HG02759 (cell line): ENCODE results near the gene MRPS18A.
"Not testable (repeated sequence)": the region's sequence is repeated elsewhere in the genome, so short reads cannot be mapped to it uniquely, and the experiment has no call there.

Experiments used
- ATAC-seq: cut with Tn5 transposase; IDR thresholded peaks from one replicate; pipeline ENCODE4 v1.9.1; 2021; ENCODE audit warnings: mild to moderate bottlenecking, moderate library complexity; ENCODE audit not compliant: unreplicated experiment

Gene MRPS18A

DNA sequence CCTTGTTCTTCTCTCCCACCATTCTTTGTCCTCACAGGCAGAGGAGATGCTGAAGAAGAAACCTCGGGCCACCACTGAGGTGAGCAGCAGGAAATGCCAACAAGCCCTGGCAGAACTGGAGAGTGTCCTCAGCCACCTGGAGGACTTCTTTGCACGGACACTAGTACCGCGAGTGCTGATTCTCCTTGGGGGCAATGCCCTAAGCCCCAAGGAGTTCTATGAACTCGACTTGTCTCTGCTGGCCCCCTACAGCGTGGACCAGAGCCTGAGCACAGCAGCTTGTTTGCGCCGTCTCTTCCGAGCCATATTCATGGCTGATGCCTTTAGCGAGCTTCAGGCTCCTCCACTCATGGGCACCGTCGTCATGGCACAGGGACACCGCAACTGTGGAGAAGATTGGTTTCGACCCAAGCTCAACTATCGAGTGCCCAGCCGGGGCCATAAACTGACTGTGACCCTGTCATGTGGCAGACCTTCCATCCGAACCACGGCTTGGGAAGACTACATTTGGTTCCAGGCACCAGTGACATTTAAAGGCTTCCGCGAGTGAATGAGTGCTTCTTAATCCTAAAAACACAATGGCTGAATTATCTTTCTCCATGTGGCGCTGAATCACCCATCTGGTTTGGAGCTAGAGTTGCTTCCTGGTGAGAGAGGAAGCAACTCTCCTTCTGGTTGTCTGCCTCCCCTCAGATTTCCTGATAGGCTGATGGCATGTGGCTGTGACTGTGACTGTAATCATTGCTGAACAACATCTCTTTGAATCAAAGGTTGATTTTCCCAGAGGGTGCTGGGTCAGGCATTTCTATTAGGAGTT is 47.4 kb downstream of the MRPS18A start:
- ATAC-seq: no peak

GRCh38 chr6:43636308-43636659 is 51.3 kb downstream of the MRPS18A start:
- ATAC-seq: no peak

GRCh38 chr6:43635387-43636307 is 51.9 kb downstream of the MRPS18A start, which contains the start of gene MAD2L1BP:
TSS of gene MAD2L1BP (plus strand) at chr6:43635840. CDS start at chr6:43635876, 36 bp downstream.
- ATAC-seq: peak; percentile 87

DNA sequence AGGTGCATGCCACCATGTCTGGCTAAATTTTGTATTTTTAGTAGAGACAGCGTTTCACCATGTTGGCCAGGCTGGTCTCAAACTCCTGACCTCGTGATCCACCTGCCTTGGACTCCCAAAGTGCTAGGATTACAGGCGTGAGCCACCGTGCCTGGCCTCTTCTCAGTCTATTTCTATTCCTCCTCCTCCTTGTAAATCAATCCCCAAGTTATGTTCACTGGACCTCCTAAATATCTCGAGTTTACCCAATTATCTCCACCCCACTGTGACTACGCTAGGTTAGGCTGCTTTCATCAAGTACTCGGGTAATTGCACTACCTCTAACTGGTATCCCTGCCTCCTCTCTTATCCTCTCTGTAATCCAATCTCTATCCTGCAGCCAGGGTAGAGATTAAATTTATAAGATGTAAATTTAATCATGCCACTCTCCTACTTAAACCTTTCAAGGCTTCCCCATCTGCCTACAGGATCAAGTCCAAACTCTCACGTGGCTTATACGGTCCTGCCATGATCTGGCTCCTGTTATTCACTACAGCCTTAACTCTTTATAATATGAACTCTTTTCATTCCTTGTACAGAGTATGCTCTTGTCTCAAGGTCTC is 52.8 kb downstream of the MRPS18A start:
- no peak for ATAC-seq

DNA sequence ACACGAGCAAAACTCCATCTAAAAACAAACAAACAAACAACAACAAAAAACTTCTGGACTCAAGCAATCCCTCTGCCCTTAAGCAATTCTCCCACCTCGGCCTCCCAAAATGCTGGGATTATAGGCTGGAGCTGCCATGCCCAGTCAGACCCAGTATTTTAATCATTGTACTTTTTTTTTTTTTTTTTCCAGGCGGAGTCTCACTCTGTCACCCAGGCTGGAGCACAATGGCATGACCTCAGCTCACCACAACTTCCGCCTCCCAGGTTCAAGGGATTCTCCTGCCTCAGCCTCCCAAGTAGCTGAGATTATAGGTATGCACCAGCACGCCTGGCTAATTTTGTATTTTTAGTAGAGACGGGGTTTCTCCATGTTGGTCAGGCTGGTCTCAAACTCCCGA is 54.6 kb downstream of the MRPS18A start:
- ATAC-seq: not testable (repeated sequence)

DNA sequence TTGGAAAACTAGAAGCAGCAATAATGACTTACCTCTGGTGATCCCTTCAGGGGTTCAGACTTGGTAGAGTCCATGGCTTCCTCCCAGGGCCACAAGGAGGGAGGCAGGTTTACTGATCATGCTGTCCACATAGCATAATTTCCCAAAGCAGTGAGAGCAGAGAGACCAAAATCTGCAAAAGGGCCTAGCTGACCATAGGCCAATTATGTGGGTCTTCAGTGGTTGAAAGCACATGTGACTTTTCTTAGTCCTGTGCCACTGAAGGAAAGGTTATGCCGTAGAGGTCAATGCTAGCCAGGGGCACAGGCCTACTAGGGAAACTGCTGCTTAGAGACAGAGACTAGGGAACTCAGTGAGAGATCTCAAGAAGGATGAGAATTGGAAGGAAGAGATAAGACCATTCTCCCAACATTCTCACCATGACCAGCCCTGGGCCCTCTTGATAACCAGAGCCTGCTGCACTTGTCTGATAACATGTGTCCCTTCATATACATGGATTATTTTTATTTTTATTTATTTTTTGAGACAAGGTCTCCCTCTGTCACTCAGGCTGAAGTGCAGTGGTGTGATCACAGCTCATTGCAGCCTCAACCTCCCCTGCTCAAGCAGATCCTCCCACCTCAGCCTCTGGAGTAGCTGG is 56.5 kb downstream of the MRPS18A start:
- ATAC-seq: no peak

GRCh38 chr6:43629505-43630300 is 57.9 kb downstream of the MRPS18A start:
- ATAC-seq: peak; percentile 68

DNA sequence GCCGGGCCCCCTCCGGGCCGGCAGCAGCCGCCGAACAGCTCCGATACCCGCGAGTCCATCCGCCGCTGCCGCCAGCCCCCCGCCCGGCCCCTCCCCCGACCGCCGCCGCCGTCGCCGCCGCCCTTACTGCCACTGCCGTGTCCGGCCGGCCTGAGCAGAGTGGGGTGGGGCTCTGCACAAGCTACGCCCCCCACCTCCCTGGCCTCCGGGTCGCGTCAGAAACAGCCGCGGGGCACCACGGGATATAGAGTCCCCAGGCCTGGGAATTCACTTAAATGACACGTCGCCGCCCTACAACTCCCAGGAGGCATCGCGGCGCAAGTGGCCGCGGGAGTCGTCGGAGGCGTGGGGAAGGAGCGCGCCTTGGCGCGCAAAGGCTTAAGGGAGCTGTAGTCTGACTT is 58.5 kb downstream of the MRPS18A start, which contains the start of gene GTPBP2:
TSS of gene GTPBP2 (minus strand) at position 161 of the 401 bp plus-strand sequence. CDS start at position 59, 102 bp downstream.
- ATAC-seq: peak; percentile 83

DNA sequence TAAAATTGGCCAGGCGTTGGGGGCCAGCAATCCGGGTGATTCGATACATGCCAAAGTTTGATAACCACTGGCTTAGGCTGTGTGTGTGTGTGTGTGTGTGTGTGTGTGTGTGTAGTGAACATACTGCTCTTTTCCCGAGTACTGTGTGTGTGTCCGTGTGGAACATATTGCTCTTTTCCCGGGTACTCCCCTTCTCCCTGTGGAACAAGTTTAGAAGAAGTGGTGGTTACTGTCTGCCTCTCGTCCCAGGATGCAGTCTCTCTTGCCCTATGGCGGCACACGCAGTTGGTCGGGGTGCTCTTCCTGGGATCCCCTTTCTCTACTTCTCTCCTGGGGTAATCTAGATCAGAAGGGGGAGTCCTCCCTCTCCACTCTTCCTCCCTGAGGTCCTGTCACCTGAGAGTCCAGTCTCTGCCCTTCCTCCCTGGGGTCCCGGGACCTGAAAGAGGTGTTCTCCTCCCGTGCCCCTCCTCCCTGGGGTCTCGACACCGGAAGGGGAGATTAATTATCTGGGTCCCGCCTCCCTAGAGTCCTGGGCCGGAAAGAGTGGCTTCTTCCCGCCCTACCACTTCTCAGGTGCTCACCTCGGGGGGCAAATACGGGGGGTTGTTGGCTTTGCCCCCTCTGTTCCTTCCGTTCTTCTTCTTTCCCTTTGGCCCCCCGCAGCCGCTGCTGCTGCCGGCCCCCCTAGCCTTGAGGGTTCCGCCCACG is 59.0 kb downstream of the MRPS18A start:
- peak; percentile 32 for ATAC-seq

- no peak for ATAC-seq
These were observed 60.4 kb downstream of the MRPS18A start for GRCh38 chr6:43627008-43627825.

DNA sequence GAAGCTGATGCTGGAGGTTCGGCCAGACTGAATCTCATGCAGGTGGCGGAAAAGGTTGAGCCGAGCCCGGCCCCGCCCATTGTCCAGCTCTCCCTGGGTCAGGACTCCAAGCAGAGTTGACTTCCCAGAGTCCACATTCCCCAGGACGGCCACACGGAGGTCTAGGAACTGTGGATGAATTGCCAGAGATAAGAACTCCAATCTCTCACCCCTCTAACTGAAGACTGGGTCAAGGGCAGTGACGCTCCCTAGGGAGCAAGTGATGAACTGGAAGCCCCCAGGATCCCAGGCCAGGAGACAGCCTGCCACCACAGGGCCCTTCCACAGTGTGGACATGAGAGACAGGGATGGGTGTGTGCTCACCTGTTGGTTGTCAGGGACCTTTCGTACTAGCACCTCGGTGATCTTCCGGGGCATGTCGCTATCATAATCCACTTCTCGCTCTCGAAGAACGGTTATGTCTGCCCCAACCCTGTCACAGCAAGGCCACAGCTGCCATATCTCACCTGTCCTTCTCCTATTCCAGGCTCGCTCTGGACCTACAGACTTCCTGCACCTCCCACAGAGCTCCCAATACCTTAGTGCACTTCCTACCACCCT is 62.1 kb downstream of the MRPS18A start:
- no peak for ATAC-seq

DNA sequence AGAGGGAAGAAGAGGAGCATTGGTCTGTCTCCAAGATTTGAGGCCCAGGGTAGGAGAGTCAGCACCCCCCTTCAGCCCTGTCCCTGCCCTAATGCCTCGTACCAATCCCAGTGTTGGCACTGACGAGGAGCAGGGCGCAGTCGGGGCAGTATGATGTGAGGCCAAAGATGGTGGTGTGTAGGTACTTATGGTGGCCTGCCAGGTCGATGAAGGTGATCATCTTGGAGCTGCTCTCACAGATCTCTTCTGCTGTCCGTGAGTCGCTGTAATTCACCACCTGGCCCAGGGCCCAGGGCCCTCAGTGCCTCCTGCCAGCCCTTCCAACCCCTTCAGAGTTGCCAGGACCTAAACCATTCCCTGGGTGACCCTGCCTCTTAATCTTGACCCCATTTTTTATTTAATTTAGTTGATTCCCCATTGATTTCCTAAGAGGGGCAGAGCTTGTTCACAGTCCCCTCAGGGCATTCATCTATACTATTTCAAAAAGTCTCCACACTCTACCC is 62.8 kb downstream of the MRPS18A start:
- ATAC-seq: no peak

DNA sequence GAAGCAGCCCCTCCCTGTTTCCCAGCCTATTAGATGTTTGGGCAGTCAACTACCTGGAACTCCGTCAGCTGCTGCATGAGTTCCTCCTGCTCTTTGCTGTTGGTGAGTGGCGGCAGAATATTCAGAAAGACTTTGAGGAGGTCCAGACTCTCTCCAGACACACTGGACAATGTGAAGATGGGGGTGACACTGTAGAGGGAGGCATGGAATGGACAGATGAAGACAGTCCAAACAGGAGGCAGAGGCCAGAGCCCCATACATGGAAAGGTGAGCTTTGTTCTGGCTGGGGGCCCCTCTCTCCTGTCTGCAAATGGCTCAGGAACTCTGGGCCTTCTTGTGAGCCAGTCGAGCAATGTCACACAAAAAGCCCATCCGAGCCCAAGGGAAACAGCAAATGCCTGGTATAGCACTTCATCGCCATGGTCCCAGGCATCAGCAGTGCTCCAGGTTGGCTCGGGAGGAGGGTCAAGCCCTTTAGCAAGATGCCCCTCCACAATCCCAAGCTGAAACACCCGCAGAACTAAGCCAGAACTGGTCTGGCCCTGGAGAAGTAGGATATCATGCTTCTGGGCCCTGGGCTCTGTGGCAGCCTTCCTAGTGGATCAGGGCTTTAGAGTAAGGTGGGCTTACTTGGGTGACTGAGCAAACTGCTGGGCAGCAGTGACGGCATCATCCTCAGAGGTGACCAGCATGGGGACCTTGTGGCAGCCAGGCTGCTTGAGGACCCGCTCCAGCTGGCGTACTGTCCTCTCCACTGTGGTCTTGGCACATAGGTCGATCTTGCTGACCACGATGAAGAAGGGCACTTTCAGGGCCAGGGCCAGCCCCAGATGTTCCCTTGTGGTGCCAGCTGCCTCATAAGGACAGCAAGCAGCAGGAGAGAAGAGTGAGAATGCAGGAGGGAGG is 63.5 kb downstream of the MRPS18A start:
- ATAC-seq: no peak

DNA sequence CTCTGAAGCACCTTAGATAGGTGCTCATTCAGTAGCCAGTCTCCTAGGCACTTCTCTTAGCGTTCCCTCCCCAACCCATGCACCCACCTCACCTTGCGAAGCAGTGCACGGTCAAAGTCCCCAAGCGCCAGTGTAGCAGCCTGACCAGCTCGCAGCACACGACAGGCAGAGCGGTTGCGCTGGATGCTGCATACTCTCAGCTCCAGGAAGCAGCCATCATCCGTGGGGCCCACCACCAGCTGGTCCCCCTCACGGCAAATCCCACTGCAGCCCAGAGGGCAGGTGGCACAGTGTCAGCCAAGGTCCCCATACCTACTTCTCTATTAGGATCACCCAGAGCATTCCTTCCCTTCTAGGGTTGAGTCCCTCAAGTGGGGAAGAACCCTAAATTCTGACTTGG is 65.0 kb downstream of the MRPS18A start:
- ATAC-seq: no peak

- no peak for ATAC-seq
These were observed 65.8 kb downstream of the MRPS18A start for GRCh38 chr6:43621836-43622180.
